Measurements from ENCODE around the gene ADAM10.

Gene ADAM10

GRCh38 chr15:58699769-58700168, 49.7 kb downstream of the ADAM10 start:
- Histone ChIP-seq H3K27ac (replicated peaks) (no peak overlapping the region), H3K27me3 (ENCODE audit: insufficient read depth, poor library complexity, severe bottlenecking) (no peaks in the 10 kb centered on the region), H3K4me3 (replicated peaks; ENCODE audit: insufficient read depth, low read length) (no peak overlapping the region)
- TF ChIP-seq REST (IDR thresholded peaks at IDR 0.05; ENCODE audit: insufficient replicate concordance, low read depth) (no peak), CTCF (IDR thresholded peaks at IDR 0.05; ENCODE audit: insufficient read depth, low read length) (no peak), SPI1 (IDR thresholded peaks at IDR 0.05; ENCODE audit: borderline replicate concordance, low read depth) (no peak), GABPA (IDR thresholded peaks at IDR 0.05; ENCODE audit: low read depth) (no peak), POLR2AphosphoS5 (IDR thresholded peaks at IDR 0.05; ENCODE audit: low read depth) (no peak)
- DNase-seq (ENCODE audit: low read depth in 1 of 2, low spot score in 1 of 2), result no peak

GRCh38 chr15:58698887-58699641, 50.4 kb downstream of the ADAM10 start:
- DNase-seq (ENCODE audit: low read depth in 1 of 2, low spot score in 1 of 2), result no peak
- TF ChIP-seq GABPA (IDR thresholded peaks at IDR 0.05; ENCODE audit: low read depth) (no peak), REST (IDR thresholded peaks at IDR 0.05; ENCODE audit: insufficient replicate concordance, low read depth) (no peak), SPI1 (IDR thresholded peaks at IDR 0.05; ENCODE audit: borderline replicate concordance, low read depth) (no peak), POLR2AphosphoS5 (IDR thresholded peaks at IDR 0.05; ENCODE audit: low read depth) (no peak)
- H3K4me3 ChIP-seq (replicated peaks; ENCODE audit: insufficient read depth, low read length), result no peak overlapping the region
- H3K27ac ChIP-seq (replicated peaks), result no peak overlapping the region
- no peaks in the 10 kb centered on the region for H3K27me3 ChIP-seq (ENCODE audit: insufficient read depth, poor library complexity, severe bottlenecking)

- Histone ChIP-seq H3K27me3 (ENCODE audit: insufficient read depth, poor library complexity, severe bottlenecking) (no peaks in the 10 kb centered on the region), H3K27ac (replicated peaks) (no peak overlapping the region), H3K4me3 (replicated peaks; ENCODE audit: insufficient read depth, low read length) (no peak overlapping the region)
- no peak for TF ChIP-seq REST (IDR thresholded peaks at IDR 0.05; ENCODE audit: insufficient replicate concordance, low read depth)
- TF ChIP-seq GABPA (IDR thresholded peaks at IDR 0.05; ENCODE audit: low read depth), result no peak
- no peak for TF ChIP-seq SPI1 (IDR thresholded peaks at IDR 0.05; ENCODE audit: borderline replicate concordance, low read depth)
- TF ChIP-seq POLR2AphosphoS5 (IDR thresholded peaks at IDR 0.05; ENCODE audit: low read depth), result no peak
- no peak for TF ChIP-seq CTCF (IDR thresholded peaks at IDR 0.05; ENCODE audit: insufficient read depth, low read length)
- no peak for DNase-seq (ENCODE audit: low read depth in 1 of 2, low spot score in 1 of 2)
Measured at GRCh38 chr15:58697220-58697619, 52.3 kb downstream of the ADAM10 start.

All from HL-60 (cell line).